GM13976 (cell line): Measurements from ENCODE around the gene LHFPL3.

Experiments
- DNase-seq: peaks from one replicate; pipeline ENCODE4 v3.0.0; 2012; ENCODE audit warnings: low spot score
- in situ Hi-C: fragments of 300-500 bp; cut with MboI; formaldehyde crosslinking; loops from one replicate; pipeline ENCODE4 v1.12.0; 2022; ENCODE audit warnings: low sequenced_read_pairs, mixed read lengths, inconsistent platforms; ENCODE audit not compliant: unreplicated experiment
- TF ChIP-seq, protein P1 (sequence below): IDR thresholded peaks from 2 replicates; pipeline ENCODE4 v1.5.1; 2012; ENCODE audit warnings: borderline replicate concordance, mild to moderate bottlenecking; ENCODE audit not compliant: insufficient read depth; ENCODE audit errors: extremely low read depth, missing control alignments, control extremely low read depth

Gene LHFPL3

DNA sequence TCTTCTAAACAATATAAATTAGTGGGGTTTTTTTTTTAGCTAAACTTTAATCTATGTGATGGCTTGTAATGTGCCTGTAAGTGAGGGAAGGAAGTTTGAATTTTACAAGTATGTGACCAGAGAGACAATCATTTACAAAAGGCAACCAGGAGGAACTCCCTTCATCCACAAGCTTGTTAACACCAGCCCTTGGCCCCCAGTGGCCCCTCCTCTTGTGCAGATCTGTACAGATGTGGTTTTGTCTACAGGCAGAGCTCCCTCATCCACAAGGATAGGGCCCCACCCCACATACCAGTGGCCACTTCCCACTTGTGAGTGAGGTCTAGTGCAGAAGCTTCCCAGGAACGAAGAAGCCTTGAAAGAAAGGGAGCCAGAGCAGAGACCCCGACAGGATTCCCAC is 451.5 kb downstream of the LHFPL3 start:
- in situ Hi-C loops = no loop called here
- no peak for DNase-seq
- TF ChIP-seq, protein P1, sequence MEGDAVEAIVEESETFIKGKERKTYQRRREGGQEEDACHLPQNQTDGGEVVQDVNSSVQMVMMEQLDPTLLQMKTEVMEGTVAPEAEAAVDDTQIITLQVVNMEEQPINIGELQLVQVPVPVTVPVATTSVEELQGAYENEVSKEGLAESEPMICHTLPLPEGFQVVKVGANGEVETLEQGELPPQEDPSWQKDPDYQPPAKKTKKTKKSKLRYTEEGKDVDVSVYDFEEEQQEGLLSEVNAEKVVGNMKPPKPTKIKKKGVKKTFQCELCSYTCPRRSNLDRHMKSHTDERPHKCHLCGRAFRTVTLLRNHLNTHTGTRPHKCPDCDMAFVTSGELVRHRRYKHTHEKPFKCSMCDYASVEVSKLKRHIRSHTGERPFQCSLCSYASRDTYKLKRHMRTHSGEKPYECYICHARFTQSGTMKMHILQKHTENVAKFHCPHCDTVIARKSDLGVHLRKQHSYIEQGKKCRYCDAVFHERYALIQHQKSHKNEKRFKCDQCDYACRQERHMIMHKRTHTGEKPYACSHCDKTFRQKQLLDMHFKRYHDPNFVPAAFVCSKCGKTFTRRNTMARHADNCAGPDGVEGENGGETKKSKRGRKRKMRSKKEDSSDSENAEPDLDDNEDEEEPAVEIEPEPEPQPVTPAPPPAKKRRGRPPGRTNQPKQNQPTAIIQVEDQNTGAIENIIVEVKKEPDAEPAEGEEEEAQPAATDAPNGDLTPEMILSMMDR = no peak

DNA sequence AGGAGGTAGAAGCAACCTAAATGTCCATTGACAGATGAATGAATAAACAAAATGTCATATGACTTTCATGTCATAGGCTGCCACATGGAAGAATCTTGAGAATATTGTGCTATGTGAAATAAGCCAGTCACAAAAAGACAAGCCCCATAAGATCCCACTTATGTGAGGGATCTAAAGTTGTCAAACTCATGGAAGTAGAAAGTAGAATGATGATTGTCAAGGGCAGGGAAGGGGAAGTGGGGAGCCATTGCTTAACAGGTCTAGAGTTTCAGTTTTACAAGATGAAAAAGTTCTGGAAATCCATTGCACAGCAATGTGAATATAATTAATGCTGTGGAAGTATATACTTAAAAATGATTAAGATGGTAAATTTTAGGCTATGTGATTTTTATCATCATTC is 456.3 kb downstream of the LHFPL3 start:
- no peak for DNase-seq
- in situ Hi-C loops = no loop called here
- TF ChIP-seq, protein P1 = no peak

DNA sequence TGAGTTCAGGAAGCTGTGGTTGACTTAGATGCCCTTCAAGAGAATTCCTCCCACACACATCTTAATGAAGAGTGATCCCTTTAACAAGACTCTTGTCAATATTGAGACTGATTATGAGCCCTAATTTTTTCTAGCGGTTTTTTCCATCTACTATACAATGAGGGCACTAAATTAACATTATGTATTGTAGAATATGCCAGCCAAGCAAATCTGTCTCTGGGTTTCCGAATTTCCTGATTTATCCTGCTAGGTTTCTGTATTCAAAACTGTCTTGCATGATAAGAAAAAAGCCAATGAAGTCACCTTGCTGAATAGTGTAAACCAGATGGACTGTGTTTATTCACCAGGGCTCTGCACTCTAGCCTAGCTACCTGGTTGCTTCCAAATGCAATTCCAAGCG is 461.4 kb downstream of the LHFPL3 start:
- in situ Hi-C loops = no loop called here

DNA sequence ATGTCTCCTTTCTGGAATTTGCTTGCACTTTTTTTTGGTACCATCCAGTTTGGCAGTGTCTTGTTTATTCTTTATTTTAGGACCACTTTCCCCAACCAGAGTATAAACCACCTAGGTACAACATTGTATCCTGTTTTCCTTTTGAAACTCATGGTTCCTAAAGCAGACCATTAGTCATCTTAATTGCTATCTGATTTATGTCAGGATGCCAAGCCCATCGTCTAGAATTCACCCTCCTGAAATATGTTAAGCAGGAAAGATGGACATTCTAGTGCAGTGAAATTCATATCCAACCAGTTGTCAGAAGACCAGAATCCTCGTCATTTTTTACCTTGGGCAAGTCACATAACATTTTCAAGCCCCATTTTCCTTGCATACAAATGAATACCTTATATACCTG is 462.0 kb downstream of the LHFPL3 start:
- in situ Hi-C loops = no loop called here
- TF ChIP-seq, protein P1 = no peak
- no peak for DNase-seq

More for the DNA sequence above, 461.4 kb downstream of the LHFPL3 start:
- TF ChIP-seq, protein P1 = no peak
- no peak for DNase-seq

DNA sequence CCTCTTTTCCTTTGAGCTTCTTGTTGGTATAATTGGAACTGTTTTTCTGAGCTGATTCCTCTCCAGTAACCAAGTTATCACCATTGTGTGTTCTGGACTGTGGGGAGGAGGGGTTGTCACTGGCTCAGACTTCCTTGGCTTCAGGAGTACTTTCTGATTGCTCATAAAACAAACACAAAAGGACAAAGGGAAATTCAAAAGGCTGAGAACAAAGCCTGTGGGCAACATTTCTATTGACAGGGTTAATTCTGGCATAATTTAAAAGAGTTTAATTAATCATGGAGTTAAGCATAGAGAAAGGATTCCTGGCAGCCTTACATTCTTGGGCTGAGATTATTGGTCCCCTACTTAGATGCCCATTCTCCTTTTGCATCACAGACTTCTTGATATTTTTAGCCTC is 462.7 kb downstream of the LHFPL3 start:
- in situ Hi-C loops = no loop called here
- DNase-seq = no peak
- TF ChIP-seq, protein P1 = no peak

DNA sequence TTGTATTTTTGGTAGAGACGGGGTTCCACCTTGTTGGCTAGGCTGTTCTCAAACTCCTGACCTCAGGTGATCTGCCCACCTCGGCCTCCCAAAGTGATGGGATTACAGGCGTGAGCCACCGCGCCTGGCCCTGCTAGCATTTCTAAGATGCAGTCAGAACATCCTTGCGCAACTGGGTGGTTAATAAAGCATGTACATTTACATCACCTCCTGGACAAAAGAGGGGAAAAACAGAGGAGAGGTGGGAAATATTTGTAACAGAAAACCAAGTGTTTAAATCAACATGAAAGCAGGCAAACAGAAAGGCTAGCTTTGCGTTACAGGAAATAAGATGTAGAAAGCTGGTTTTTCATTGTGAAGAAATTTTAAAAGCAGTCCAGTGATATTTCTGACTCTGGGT is 464.7 kb downstream of the LHFPL3 start:
- TF ChIP-seq, protein P1 = no peak
- in situ Hi-C loops = no loop called here
- no peak for DNase-seq

DNA sequence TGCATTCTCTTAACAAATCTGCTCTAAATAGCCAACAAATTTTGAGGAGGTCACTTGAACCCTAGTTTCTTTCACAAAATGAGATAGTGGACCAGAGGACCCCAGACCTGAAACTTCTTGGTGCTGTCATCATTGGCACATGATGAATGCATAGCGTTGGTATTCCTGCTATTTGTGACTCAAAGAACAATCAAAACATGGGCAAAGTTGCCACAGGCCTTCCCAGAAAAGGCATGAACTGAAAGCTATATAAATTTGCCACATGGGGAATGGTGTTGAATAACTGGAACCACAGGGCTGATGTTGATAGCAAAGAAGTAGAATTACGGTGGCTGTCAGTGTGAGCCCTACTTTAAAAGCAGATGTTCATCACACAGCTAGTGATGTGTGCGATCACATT is 465.8 kb downstream of the LHFPL3 start:
- TF ChIP-seq, protein P1 = no peak
- DNase-seq = no peak
- in situ Hi-C loops = no loop called here
